CD4-positive, alpha-beta memory T cell (primary cell): Measurements from ENCODE around the gene ADCY4. TPM values are rescaled to one million over a fixed set of nuclear protein-coding genes. Genes with fewer than 3 reads are reported as not detected.
A peak's percentile ranks its signal among the peaks of the same experiment; 100 is the strongest.
"Not testable (repeated sequence)": the region's sequence is repeated elsewhere in the genome, so short reads cannot be mapped to it uniquely, and the experiment has no call there.

Source experiments
- CTCF ChIA-PET: fragments of 350-600 bp; sonication (Branson Sonifier 250); formaldehyde crosslinking; loops from one replicate; lab custom pipeline; 2021; ENCODE audit warnings: inconsistent platforms; ENCODE audit not compliant: partially characterized antibody; lab: Charles Lee
- POLR2A ChIA-PET: fragments of 350-600 bp; sonication (Branson Sonifier 250); formaldehyde crosslinking; loops from one replicate; lab custom pipeline; 2021; ENCODE audit not compliant: partially characterized antibody; lab: Charles Lee
- DNase-seq, 5 donors: peaks; one replicate each; pipeline versions ENCODE4 v3.0.0 to v3.0.0-alpha.2; 2020 to 2022; ENCODE audit warnings: mixed read lengths in 1 of 5
- H3K27ac ChIP-seq: one replicate; pipeline ENCODE4 v1.7.0; 2013; ENCODE audit warnings: low read depth, low read length
- H3K27me3 ChIP-seq: 2 replicates; pipeline ENCODE4 v1.7.0; 2013; ENCODE audit warnings: mild to moderate bottlenecking, low read length, moderate library complexity; ENCODE audit not compliant: insufficient read depth
- H3K36me3 ChIP-seq: 2 replicates; pipeline ENCODE4 v1.7.0; 2013; ENCODE audit warnings: mild to moderate bottlenecking, low read length, moderate library complexity; ENCODE audit not compliant: insufficient read depth
- H3K4me1 ChIP-seq: 2 replicates; pipeline ENCODE4 v1.7.0; 2013; ENCODE audit warnings: mild to moderate bottlenecking, low read length, moderate library complexity; ENCODE audit not compliant: insufficient read depth
- H3K4me3 ChIP-seq, 2 donors: one replicate each; pipeline ENCODE4 v1.7.0; 2013; ENCODE audit warnings: low read length in 2 of 2, mild to moderate bottlenecking in 1 of 2
- H3K9me3 ChIP-seq, 2 donors: one replicate each; pipeline ENCODE4 v1.7.0; 2013; ENCODE audit warnings: low read length in 2 of 2, control low read depth in 1 of 2; ENCODE audit not compliant: control insufficient read depth in 1 of 2
- H3K27ac Mint-ChIP-seq, 7 donors: one replicate each; pipeline ENCODE4 v1.8.0; 2020 to 2021; ENCODE audit warnings: mixed read lengths in 7 of 7, mild to moderate bottlenecking in 6 of 7, inconsistent platforms in 3 of 7, moderate library complexity in 3 of 7
- H3K27me3 Mint-ChIP-seq, 2 donors: one replicate each; pipeline ENCODE4 v1.8.0; 2020 to 2021; ENCODE audit warnings: mixed read lengths in 2 of 2
- H3K36me3 Mint-ChIP-seq, 2 donors: one replicate each; pipeline ENCODE4 v1.8.0; 2020 to 2021; ENCODE audit warnings: mixed read lengths in 2 of 2, inconsistent platforms in 1 of 2, mild to moderate bottlenecking in 1 of 2
- H3K4me1 Mint-ChIP-seq, 4 donors: one replicate each; pipeline ENCODE4 v1.8.0; 2020 to 2021; ENCODE audit warnings: mixed read lengths in 4 of 4, mild to moderate bottlenecking in 1 of 4
- H3K4me3 Mint-ChIP-seq, 8 donors: one replicate each; pipeline ENCODE4 v1.8.0; 2020 to 2021; ENCODE audit warnings: mixed read lengths in 8 of 8, mild to moderate bottlenecking in 7 of 8, moderate library complexity in 6 of 8, inconsistent platforms in 3 of 8
- H3K9me3 Mint-ChIP-seq, 8 donors: one replicate each; pipeline ENCODE4 v1.8.0; 2020 to 2021; ENCODE audit warnings: mixed read lengths in 8 of 8, mild to moderate bottlenecking in 5 of 8, inconsistent platforms in 3 of 8, moderate library complexity in 1 of 8
- intact Hi-C: fragments of 100-400 bp; cut with micrococcal nuclease; formaldehyde crosslinking; loops from one replicate; pipeline ENCODE4 v1.15.1; 2023
- polyA plus RNA-seq, 2 donors: library from polyadenylated mRNA; unstranded; fragments of 300-500 nt; fragmentation: Illumina TruSeq; gene quantifications; one replicate each; pipeline ENCODE4 v1.2.3, GENCODE V29; 2021
- total RNA-seq, 2 experiments: library from RNA; stranded (reverse); gene quantifications; one replicate each; pipeline ENCODE4 v1.2.3, GENCODE V29; 2021

ADCY4 gene
- total and polyA plus RNA-seq, 4 experiments from 2014 or later: 0.48 to 8.1 (median 3.9) TPM

DNA sequence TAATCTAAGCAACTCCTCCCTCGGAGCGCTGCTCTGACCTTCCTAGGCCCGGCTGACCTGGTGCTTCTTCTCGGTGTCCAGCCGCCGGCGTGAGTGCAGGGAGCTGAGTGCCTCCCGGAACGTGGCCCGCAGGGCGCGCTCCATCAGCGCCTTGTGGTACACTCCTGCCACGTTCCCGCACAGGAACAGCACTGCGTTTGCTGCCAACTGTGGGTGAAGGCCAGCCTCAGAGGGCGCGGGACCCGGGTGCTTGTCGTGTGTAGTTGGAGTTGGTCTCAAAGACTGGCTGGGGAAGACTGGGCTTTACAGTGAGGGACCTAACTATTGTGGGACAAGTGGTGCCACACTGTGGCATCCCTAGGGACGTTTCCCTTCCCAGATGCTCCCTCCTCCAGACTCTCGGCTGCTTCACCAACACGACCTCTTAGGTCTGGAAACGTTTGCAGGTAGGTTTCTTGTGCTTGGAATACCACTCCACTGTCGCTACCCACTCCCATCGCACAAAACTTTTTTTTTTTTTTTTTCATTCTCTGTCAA is 3.1 kb downstream of the ADCY4 start:
- Mint-ChIP-seq H3K9me3 (peaks cover 0 to 5% (median 0%) of the 10 kb centered on the region in 8 donors), H3K27me3 (peaks cover 7 to 13% of the 10 kb centered on the region in 2 donors), H3K4me1 (peaks cover 42 to 92% (median 61%) of the 10 kb centered on the region in 4 donors), H3K27ac (peak overlapping the region; percentile 65 to 98 (median 86)), H3K36me3 (peaks cover 10 to 14% of the 10 kb centered on the region in 2 donors), H3K4me3 (peak overlapping the region; percentile 76 to 93 (median 87))
- DNase-seq: no peak
- Histone ChIP-seq H3K4me3 (no peak overlapping the region), H3K36me3 (peaks cover 4% of the 10 kb centered on the region), H3K4me1 (peaks cover 69% of the 10 kb centered on the region), H3K27ac (no peak overlapping the region), H3K9me3 (no peaks in the 10 kb centered on the region), H3K27me3 (peaks cover 11% of the 10 kb centered on the region)
- POLR2A ChIA-PET: interaction anchor here (0.7 to 12.5 kb wide), 10 partner anchors 10 to 107 kb away, joined by 3 to 361 read pairs (median 6); partner anchors contain the start of genes CBLN3, CIDEB, DHRS1 and KHNYN
- CTCF ChIA-PET: interaction anchor here (0.7 to 23.0 kb wide), 24 partner anchors 8 to 185 kb away, joined by 3 to 791 read pairs (median 10); partner anchors contain the start of genes CBLN3, CHMP4A, CIDEB and KHNYN
- intact Hi-C loops: loop anchor here (1.0 kb wide), 6 partner anchors 20 to 273 kb away; partner anchors contain the start of genes DHRS1, LTB4R, MDP1 and NOP9

DNA sequence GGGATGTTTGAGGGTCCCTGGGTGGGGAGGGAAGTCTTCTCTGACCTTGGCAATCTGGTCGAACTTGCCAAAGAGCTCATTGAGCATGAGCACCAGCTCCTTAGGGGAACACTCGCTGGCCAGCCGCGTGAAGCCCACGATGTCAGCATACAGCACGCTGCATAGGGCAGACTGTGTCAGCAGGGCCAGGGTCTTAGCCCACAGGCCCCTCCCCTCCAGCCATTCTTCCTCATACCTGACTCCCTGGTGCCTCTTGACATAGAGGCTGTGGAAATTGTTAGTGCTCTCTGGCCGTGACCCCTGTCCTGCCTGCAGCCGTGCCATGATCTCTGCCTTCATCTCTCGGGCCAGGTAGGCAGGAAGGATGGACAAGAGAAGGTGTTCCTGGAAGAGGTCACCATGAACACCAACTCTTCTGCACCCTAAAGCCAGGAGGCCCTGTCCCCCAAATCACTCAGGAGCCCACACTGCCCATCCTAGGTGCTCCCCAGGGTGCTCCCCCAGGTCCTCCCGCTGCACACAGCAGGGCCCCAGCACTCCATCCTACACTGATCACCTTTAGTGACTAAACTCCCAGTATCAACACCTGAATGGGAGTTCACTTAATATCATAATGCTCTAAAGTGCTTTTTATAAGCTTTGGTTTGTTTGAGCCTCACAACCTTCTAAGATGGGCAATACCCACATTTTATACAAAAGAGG is 3.7 kb downstream of the ADCY4 start:
- Mint-ChIP-seq H3K27ac (peak overlapping the region in 4 of 7 donors; percentile 69 to 86 (median 78)), H3K36me3 (peaks cover 4 to 7% of the 10 kb centered on the region in 2 donors), H3K4me1 (peaks cover 42 to 87% (median 61%) of the 10 kb centered on the region in 4 donors), H3K27me3 (peaks cover 7 to 13% of the 10 kb centered on the region in 2 donors), H3K4me3 (peak overlapping the region in 1 of 8 donors; percentile 8), H3K9me3 (peaks cover 0 to 5% (median 0%) of the 10 kb centered on the region in 8 donors)
- intact Hi-C loops: no loop called here
- peaks cover 69% of the 10 kb centered on the region for H3K4me1 ChIP-seq
- POLR2A ChIA-PET: interaction anchor here (0.7 to 12.5 kb wide), 6 partner anchors 8 to 108 kb away, joined by 3 to 361 read pairs (median 58); partner anchors contain the start of genes CBLN3, KHNYN, LTB4R and LTB4R2
- no peaks in the 10 kb centered on the region for H3K36me3 ChIP-seq
- H3K9me3 ChIP-seq: no peaks in the 10 kb centered on the region
- peaks cover 11% of the 10 kb centered on the region for H3K27me3 ChIP-seq
- H3K4me3 ChIP-seq: no peak overlapping the region
- no peak for DNase-seq
- CTCF ChIA-PET: interaction anchor here (2.3 to 23.0 kb wide), 6 partner anchors 10 to 101 kb away, joined by 6 to 791 read pairs (median 41); partner anchors contain the start of genes CBLN3, CIDEB, KHNYN and LTB4R
- no peak overlapping the region for H3K27ac ChIP-seq

DNA sequence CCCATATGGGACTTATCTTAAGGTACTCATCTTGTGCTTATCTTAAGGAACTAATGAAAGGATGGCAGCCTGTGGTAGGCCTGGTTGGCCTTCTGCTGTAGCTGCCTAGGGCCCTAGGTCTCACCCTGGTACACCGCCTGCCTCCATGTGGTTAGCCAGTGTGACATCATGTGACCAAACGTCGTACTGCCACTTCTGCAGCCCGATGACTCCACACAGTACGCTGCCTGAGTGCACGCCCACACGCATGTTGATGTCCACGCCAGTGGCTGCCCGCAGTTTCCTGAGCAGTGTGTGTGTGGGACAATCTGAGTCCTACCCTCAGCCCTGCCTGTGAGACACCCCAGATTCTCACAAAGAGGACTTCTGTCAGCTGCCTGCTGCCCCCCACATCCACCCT is 5.1 kb downstream of the ADCY4 start:
- Mint-ChIP-seq H3K4me3 (peak overlapping the region in 4 of 8 donors; percentile 21 to 57 (median 40)), H3K36me3 (no peaks in the 10 kb centered on the region), H3K4me1 (peaks cover 40 to 73% (median 56%) of the 10 kb centered on the region in 4 donors), H3K27me3 (peaks cover 5 to 7% of the 10 kb centered on the region in 2 donors), H3K9me3 (peaks cover 0 to 5% (median 0%) of the 10 kb centered on the region in 8 donors), H3K27ac (peak overlapping the region; percentile 16 to 88 (median 73))
- peak; percentile 53 to 87 (median 63) for DNase-seq
- H3K9me3 ChIP-seq: no peaks in the 10 kb centered on the region
- no peak overlapping the region for H3K27ac ChIP-seq
- H3K36me3 ChIP-seq: no peaks in the 10 kb centered on the region
- intact Hi-C loops: no loop called here
- peaks cover 63% of the 10 kb centered on the region for H3K4me1 ChIP-seq
- peaks cover 6% of the 10 kb centered on the region for H3K27me3 ChIP-seq
- POLR2A ChIA-PET: interaction anchor here (0.6 to 6.8 kb wide), 9 partner anchors 17 to 110 kb away, joined by 3 to 75 read pairs (median 4); partner anchors contain the start of genes CIDEB, LTB4R, LTB4R2 and NOP9
- CTCF ChIA-PET: interaction anchor here (3.5 to 23.0 kb wide), 4 partner anchors 20 to 102 kb away, joined by 17 to 791 read pairs (median 140); partner anchors contain the start of genes CBLN3, CIDEB, KHNYN and LTB4R
- H3K4me3 ChIP-seq: no peak overlapping the region

DNA sequence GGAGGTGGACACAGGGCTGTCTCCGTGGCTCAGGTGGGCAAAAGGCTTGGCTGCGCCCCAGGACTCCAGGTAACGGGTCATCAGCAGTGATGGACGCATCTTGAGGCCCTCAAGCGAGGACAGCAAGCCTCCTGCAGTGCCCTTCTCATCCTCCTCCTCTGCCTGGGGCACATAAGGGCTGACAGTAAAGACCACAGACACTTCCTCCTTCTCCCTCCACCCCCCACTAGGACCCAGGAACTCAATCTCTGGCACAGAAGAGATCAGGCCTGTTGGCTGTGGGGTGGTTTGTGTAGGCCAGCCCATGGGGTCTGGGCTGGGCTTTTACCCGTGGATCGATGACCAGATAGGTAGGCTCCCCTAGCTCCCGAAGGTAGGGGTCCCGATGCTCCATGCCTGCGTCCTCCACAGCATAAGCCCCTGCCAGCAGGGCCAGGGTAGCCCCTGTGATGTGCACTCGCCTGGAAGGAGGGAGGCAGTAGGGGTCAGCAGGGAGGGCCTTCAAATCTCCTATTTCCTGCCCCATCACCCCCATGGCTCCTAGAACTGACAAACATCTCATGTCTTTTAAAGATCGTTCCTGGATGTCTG is 5.7 kb downstream of the ADCY4 start:
- Histone ChIP-seq H3K27ac (no peak overlapping the region), H3K36me3 (no peaks in the 10 kb centered on the region), H3K9me3 (no peaks in the 10 kb centered on the region), H3K4me1 (peaks cover 57% of the 10 kb centered on the region), H3K4me3 (no peak overlapping the region), H3K27me3 (peaks cover 5% of the 10 kb centered on the region)
- Mint-ChIP-seq H3K9me3 (peaks cover 0 to 5% (median 0%) of the 10 kb centered on the region in 8 donors), H3K4me1 (peaks cover 38 to 69% (median 54%) of the 10 kb centered on the region in 4 donors), H3K27me3 (peaks cover 5% of the 10 kb centered on the region in 2 donors), H3K4me3 (peak overlapping the region in 2 of 8 donors; percentile 26 to 57), H3K27ac (peak overlapping the region; percentile 11 to 88 (median 79)), H3K36me3 (no peaks in the 10 kb centered on the region)
- ChIA-PET CTCF (interaction anchor here (3.5 to 23.0 kb wide), 3 partner anchors 19 to 103 kb away, joined by 17 to 791 read pairs (median 232); partner anchors contain the start of genes CBLN3, CIDEB, KHNYN and LTB4R), POLR2A (interaction anchor here (0.6 to 6.8 kb wide), 9 partner anchors 17 to 111 kb away, joined by 3 to 75 read pairs (median 4); partner anchors contain the start of genes CBLN3, CIDEB, KHNYN and LTB4R)
- no peak for DNase-seq
- intact Hi-C loops: no loop called here

DNA sequence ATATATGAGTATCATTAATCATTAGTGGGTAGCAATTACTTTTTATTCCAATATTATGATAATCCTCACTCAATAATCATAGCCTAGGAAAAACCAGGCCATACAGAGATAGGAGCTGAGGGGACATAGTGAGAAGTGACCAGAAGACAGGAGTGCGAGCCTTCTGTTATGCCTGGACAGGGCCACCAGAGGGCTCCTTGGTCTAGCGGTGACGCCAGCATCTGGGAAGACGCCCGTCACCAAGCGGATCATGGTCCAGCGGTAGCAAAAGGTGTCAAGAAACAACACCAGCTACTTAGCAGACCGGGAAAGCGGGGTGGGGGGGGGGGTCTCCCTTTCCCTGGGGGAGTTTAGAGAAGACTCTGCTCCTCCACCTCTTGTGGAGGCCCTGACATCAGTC is 7.0 kb downstream of the ADCY4 start:
- ChIA-PET POLR2A (interaction anchor here (2.2 to 6.8 kb wide), 2 partner anchors 16 to 103 kb away, joined by 12 to 75 read pairs; partner anchors contain the start of genes LTB4R and LTB4R2), CTCF (interaction anchor here (1.6 to 23.0 kb wide), 4 partner anchors 18 to 104 kb away, joined by 4 to 791 read pairs (median 124); partner anchors contain the start of genes CBLN3, CIDEB, KHNYN and LTB4R)
- not testable (repeated sequence) for H3K4me3 ChIP-seq, H3K27ac ChIP-seq, H3K36me3 Mint-ChIP-seq, H3K9me3 ChIP-seq, H3K9me3 Mint-ChIP-seq, H3K27me3 ChIP-seq, H3K27me3 Mint-ChIP-seq, H3K36me3 ChIP-seq
- intact Hi-C loops: loop anchor here (1.0 kb wide), 1 partner anchor 103 kb away; no protein-coding TSS in a partner anchor
- DNase-seq: peak in 1 of 5 donors; percentile 46
- peak overlapping the region in 2 of 8 donors; percentile 4 to 29 for H3K4me3 Mint-ChIP-seq
- peak overlapping the region in 2 of 7 donors; percentile 33 to 86 for H3K27ac Mint-ChIP-seq
- peaks cover 34 to 63% (median 45%) of the 10 kb centered on the region in 4 donors for H3K4me1 Mint-ChIP-seq
- peaks cover 45% of the 10 kb centered on the region for H3K4me1 ChIP-seq

DNA sequence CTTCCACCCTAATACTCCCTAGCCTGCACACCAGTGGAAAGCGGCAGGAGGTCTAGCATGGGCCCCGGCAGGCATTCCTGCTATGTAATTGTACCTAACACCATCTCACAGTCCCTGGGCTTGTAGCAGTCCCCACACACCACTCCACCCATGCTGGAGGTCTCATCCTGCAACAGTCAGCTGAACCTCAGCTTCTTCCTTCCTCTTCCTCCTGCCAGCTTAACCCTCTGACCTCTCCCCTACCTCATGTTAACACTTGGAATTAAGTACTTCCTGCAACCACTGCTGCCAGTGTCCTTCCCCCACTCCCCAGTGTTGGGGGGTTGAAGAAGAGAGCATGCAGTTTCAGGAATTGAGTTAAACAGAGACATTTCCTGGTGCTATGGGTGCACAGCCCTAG is 7.6 kb downstream of the ADCY4 start:
- DNase-seq: no peak
- H3K27ac ChIP-seq: no peak overlapping the region
- Mint-ChIP-seq H3K4me1 (peaks cover 30 to 57% (median 41%) of the 10 kb centered on the region in 4 donors), H3K27me3 (peaks cover 2 to 5% of the 10 kb centered on the region in 2 donors), H3K27ac (peak overlapping the region in 4 of 7 donors; percentile 33 to 82 (median 77)), H3K4me3 (peak overlapping the region in 2 of 8 donors; percentile 31 to 77), H3K9me3 (no peaks in the 10 kb centered on the region), H3K36me3 (no peaks in the 10 kb centered on the region)
- intact Hi-C loops: no loop called here
- peaks cover 39% of the 10 kb centered on the region for H3K4me1 ChIP-seq
- POLR2A ChIA-PET: interaction anchor here (1.2 to 1.5 kb wide), 4 partner anchors 17 to 103 kb away, joined by 3 read pairs; partner anchors contain the start of gene KHNYN
- H3K4me3 ChIP-seq: no peak overlapping the region
- H3K36me3 ChIP-seq: no peaks in the 10 kb centered on the region
- CTCF ChIA-PET: interaction anchor here (1.2 to 23.0 kb wide), 5 partner anchors 17 to 219 kb away, joined by 4 to 791 read pairs (median 17); partner anchors contain the start of genes CBLN3, CIDEB, KHNYN and LTB4R
- H3K27me3 ChIP-seq: no peaks in the 10 kb centered on the region
- H3K9me3 ChIP-seq: no peaks in the 10 kb centered on the region
